Activated CD8-positive, alpha-beta T cell treated with anti-CD3 and anti-CD28 coated beads, Interleukin-2, amount 10 ng/mL, durations not matched to agents 7 days and 5 days (primary cell): ENCODE results near the gene XPO4. TPM values are rescaled to one million over a fixed set of nuclear protein-coding genes. Genes with fewer than 3 reads are reported as not detected.

Source experiments
- ATAC-seq: fragments of 150-1000 bp; cut with Tn5 transposase; one replicate; pipeline ENCODE4 v1.10.0; 2021; ENCODE audit warnings: moderate library complexity
- CTCF ChIA-PET: fragments of 350-600 bp; sonication (Branson Sonifier 250); formaldehyde crosslinking; loops from one replicate; lab custom pipeline; 2021; ENCODE audit warnings: antibody characterized with exemption; lab: Charles Lee
- POLR2A ChIA-PET: fragments of 350-600 bp; sonication (Branson Sonifier 250); formaldehyde crosslinking; loops from one replicate; lab custom pipeline; 2021; ENCODE audit warnings: antibody characterized with exemption; lab: Charles Lee
- DNase-seq: peaks from one replicate; pipeline ENCODE4 v3.0.0-alpha.2; 2020
- H3K27ac Mint-ChIP-seq: one replicate; pipeline ENCODE4 v1.8.0; 2021; ENCODE audit warnings: mild to moderate bottlenecking, mixed read lengths
- H3K27me3 Mint-ChIP-seq: one replicate; pipeline ENCODE4 v1.8.0; 2021; ENCODE audit warnings: low read depth, mixed read lengths
- H3K36me3 Mint-ChIP-seq: one replicate; pipeline ENCODE4 v1.8.0; 2021; ENCODE audit warnings: low read depth, mixed read lengths
- H3K4me1 Mint-ChIP-seq: one replicate; pipeline ENCODE4 v1.8.0; 2021; ENCODE audit warnings: low read depth, mixed read lengths
- H3K4me3 Mint-ChIP-seq: one replicate; pipeline ENCODE4 v1.8.0; 2021; ENCODE audit warnings: mild to moderate bottlenecking, mixed read lengths
- H3K9me3 Mint-ChIP-seq: one replicate; pipeline ENCODE4 v1.8.0; 2022; ENCODE audit warnings: mixed read lengths; ENCODE audit not compliant: insufficient read depth
- total RNA-seq, 2 experiments: library from RNA; stranded (reverse); gene quantifications; one replicate each; pipeline ENCODE4 v1.2.3, GENCODE V29; 2021

Gene XPO4
- total RNA-seq, 2 experiments from 2014 or later: 18.6 to 19.8 TPM

DNA sequence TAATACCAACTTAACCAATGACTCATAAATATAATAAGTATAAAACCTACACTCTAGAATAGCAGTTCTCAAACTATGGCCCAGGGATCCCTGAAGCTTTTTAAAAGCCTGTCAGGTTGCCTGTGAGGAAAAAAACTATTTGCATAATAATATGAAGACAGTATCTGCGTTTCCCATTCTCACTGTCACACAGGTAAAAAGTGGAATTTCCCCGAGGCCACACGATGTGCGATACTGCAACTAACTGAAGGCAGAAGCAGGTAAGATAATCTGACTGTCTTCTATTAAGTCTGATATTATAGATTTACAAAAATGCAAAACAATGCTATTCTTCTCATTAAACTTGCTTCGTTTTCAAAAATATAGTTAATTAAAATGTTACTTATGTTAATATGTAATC lies 76.2 kb downstream of the XPO4 start:
- CTCF ChIA-PET: interaction anchor here (4.3 to 5.3 kb wide), 2 partner anchors 11 to 332 kb away, joined by 34 to 79 read pairs; no protein-coding TSS in a partner anchor
- peaks cover 4% of the 10 kb centered on the region for H3K36me3 Mint-ChIP-seq
- peaks cover 9% of the 10 kb centered on the region for H3K4me1 Mint-ChIP-seq
- ATAC-seq: no peak
- POLR2A ChIA-PET: no interaction called here
- no peaks in the 10 kb centered on the region for H3K27me3 Mint-ChIP-seq
- H3K9me3 Mint-ChIP-seq: no peaks in the 10 kb centered on the region
- no peak for DNase-seq
- H3K27ac Mint-ChIP-seq: no peak overlapping the region
- no peak overlapping the region for H3K4me3 Mint-ChIP-seq

DNA sequence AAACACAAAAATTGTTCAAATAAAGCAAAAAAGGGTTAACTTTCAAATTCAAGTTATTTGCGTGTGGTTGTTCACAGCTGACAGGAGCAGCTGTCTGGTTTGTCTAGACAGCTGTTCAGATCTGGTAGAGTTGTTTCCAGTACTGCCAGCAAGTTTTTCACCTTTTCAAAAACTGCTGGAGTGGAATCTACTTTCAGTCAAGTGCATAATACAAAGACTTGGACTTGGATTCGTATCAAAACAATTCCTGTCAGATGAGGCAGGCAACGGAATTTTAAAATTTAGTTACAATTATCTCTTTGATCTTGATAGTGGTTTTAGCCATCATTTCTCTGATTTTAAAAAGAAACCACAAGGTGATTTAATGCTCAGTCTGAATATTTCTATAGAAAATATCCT lies 77.1 kb downstream of the XPO4 start:
- H3K4me1 Mint-ChIP-seq: peaks cover 9% of the 10 kb centered on the region
- H3K27ac Mint-ChIP-seq: no peak overlapping the region
- no peaks in the 10 kb centered on the region for H3K9me3 Mint-ChIP-seq
- peaks cover 4% of the 10 kb centered on the region for H3K36me3 Mint-ChIP-seq
- ATAC-seq (no peak), DNase-seq (no peak)
- H3K27me3 Mint-ChIP-seq: no peaks in the 10 kb centered on the region
- ChIA-PET CTCF (interaction anchor here (1.5 to 5.3 kb wide), 2 partner anchors 100 to 331 kb away, joined by 5 to 79 read pairs; no protein-coding TSS in a partner anchor), POLR2A (interaction anchor here (0.6 kb wide), 1 partner anchor 10 kb away, joined by 3 read pairs; no protein-coding TSS in a partner anchor)
- no peak overlapping the region for H3K4me3 Mint-ChIP-seq

GRCh38 chr13:20824762-20825476 lies 77.6 kb downstream of the XPO4 start:
- ChIA-PET POLR2A (no interaction called here), CTCF (interaction anchor here (1.1 to 5.3 kb wide), 3 partner anchors 100 to 716 kb away, joined by 3 to 79 read pairs (median 5); no protein-coding TSS in a partner anchor)
- DNase-seq (no peak), ATAC-seq (no peak)
- Mint-ChIP-seq H3K36me3 (peaks cover 4% of the 10 kb centered on the region), H3K9me3 (no peaks in the 10 kb centered on the region), H3K27me3 (no peaks in the 10 kb centered on the region), H3K4me1 (peaks cover 9% of the 10 kb centered on the region), H3K4me3 (no peak overlapping the region), H3K27ac (no peak overlapping the region)

DNA sequence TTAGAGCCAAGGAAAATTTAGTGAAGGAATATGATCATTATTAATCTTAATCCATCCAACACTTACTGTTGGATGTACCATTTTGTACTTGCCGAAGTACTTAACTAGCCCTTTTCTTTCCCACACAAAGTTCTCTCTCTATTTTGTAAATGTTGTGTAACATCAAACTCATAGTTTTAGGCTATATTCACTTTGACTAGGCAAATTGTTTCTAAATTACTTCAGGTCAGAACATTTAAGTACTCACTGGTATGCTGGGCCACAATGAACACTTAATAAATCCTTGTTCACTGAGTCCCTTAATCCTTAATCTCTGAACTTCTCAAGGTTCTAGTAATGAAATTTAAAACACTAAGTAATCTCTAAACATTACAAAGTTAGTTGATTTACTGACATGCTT lies 79.5 kb downstream of the XPO4 start:
- Mint-ChIP-seq H3K36me3 (peaks cover 4% of the 10 kb centered on the region), H3K27ac (no peak overlapping the region), H3K4me3 (no peak overlapping the region), H3K27me3 (no peaks in the 10 kb centered on the region), H3K9me3 (no peaks in the 10 kb centered on the region), H3K4me1 (no peaks in the 10 kb centered on the region)
- ChIA-PET CTCF (no interaction called here), POLR2A (no interaction called here)
- no peak for DNase-seq
- no peak for ATAC-seq

- ATAC-seq (no peak), DNase-seq (no peak)
- Mint-ChIP-seq H3K4me3 (no peak overlapping the region), H3K36me3 (peaks cover 4% of the 10 kb centered on the region), H3K9me3 (no peaks in the 10 kb centered on the region), H3K27me3 (no peaks in the 10 kb centered on the region), H3K27ac (no peak overlapping the region), H3K4me1 (no peaks in the 10 kb centered on the region)
- POLR2A ChIA-PET: no interaction called here
- CTCF ChIA-PET: interaction anchor here (0.8 kb wide), 1 partner anchor 101 kb away, joined by 3 read pairs; no protein-coding TSS in a partner anchor
These were observed 80.1 kb downstream of the XPO4 start for GRCh38 chr13:20822406-20822805.

DNA sequence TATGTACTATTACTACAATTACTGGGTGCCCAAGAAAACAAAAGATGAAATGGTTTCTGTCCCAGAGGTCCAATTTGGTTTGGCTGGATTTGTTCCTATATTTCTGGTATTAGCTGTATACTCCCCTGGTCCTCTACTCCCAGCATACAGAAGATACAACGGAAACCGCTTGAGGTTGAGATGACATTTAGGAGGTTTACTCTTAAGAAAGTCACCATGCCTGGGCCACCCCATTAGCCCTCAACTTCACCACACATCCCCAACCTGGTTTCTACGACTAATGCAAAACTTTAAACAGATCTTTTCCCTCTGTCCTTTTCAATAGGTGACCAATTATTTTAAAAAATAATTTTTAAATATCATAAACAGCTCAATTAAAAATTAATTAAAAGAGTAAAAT lies 82.8 kb downstream of the XPO4 start:
- H3K27ac Mint-ChIP-seq: no peak overlapping the region
- peaks cover 2% of the 10 kb centered on the region for H3K36me3 Mint-ChIP-seq
- DNase-seq (no peak), ATAC-seq (no peak)
- H3K4me3 Mint-ChIP-seq: no peak overlapping the region
- H3K27me3 Mint-ChIP-seq: no peaks in the 10 kb centered on the region
- ChIA-PET CTCF (interaction anchor here (1.4 to 2.3 kb wide), 2 partner anchors 9 to 12 kb away, joined by 3 to 10 read pairs; no protein-coding TSS in a partner anchor), POLR2A (no interaction called here)
- no peaks in the 10 kb centered on the region for H3K4me1 Mint-ChIP-seq
- no peaks in the 10 kb centered on the region for H3K9me3 Mint-ChIP-seq

DNA sequence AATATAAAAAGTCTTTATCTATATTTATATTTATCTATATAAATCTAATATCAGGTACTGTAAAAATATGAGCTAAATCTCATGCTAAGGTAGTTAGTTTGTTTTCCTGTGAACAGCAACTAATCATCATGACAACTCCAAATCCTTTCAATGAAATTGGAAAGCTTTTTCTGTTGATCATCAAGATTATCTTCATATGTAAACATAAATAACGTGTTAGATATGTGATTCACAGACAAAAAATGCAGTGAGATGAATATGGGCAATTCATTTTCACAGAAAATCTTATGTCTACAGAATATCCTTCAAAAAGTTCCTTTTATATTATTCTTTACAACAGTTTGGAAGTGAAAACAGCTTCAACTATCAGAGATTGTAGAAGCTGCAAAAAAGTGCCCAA lies 87.1 kb downstream of the XPO4 start:
- ChIA-PET POLR2A (interaction anchor here (0.6 kb wide), 1 partner anchor 10 kb away, joined by 3 read pairs; no protein-coding TSS in a partner anchor), CTCF (interaction anchor here (0.6 to 2.9 kb wide), 4 partner anchors 12 to 1154 kb away, joined by 3 to 34 read pairs (median 4); no protein-coding TSS in a partner anchor)
- H3K27me3 Mint-ChIP-seq: no peaks in the 10 kb centered on the region

GRCh38 chr13:20814224-20814910 lies 88.2 kb downstream of the XPO4 start:
- no peaks in the 10 kb centered on the region for H3K4me1 Mint-ChIP-seq
- POLR2A ChIA-PET: interaction anchor here (0.5 kb wide), 1 partner anchor 90 kb away, joined by 3 read pairs; no protein-coding TSS in a partner anchor
- no peak overlapping the region for H3K27ac Mint-ChIP-seq
- peaks cover 13% of the 10 kb centered on the region for H3K36me3 Mint-ChIP-seq
- CTCF ChIA-PET: interaction anchor here (2.9 kb wide), 1 partner anchor 14 kb away, joined by 34 read pairs; no protein-coding TSS in a partner anchor
- DNase-seq: no peak
- H3K4me3 Mint-ChIP-seq: no peak overlapping the region
- no peaks in the 10 kb centered on the region for H3K9me3 Mint-ChIP-seq
- no peaks in the 10 kb centered on the region for H3K27me3 Mint-ChIP-seq
- no peak for ATAC-seq

More for the DNA sequence above, 87.1 kb downstream of the XPO4 start:
- DNase-seq (no peak), ATAC-seq (no peak)
- Mint-ChIP-seq H3K4me1 (no peaks in the 10 kb centered on the region), H3K27ac (no peak overlapping the region), H3K36me3 (peaks cover 13% of the 10 kb centered on the region), H3K9me3 (no peaks in the 10 kb centered on the region), H3K4me3 (no peak overlapping the region)

DNA sequence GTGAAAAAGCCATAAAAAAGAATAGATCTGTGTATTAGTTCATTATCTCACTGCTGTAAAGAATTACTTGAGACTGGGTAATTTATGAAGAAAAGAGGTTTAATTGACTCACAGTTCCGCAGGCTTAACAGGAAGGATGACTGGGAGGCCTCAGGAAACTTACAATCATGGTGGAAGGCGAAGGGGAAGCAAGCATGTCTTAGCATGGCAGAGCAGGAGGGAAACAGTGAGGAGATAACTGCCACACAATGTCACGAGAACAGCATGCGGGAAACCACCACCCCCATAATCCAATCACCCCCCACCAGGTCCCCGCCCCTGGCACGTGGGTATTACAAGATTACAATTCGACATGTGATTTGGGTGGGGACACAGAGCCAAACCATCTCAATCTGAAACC lies 89.7 kb downstream of the XPO4 start:
- ATAC-seq: no peak
- no peak for DNase-seq
- ChIA-PET CTCF (no interaction called here), POLR2A (no interaction called here)
- H3K4me1 Mint-ChIP-seq: no peaks in the 10 kb centered on the region
- no peaks in the 10 kb centered on the region for H3K9me3 Mint-ChIP-seq
- H3K27me3 Mint-ChIP-seq: no peaks in the 10 kb centered on the region
- peaks cover 22% of the 10 kb centered on the region for H3K36me3 Mint-ChIP-seq
- no peak overlapping the region for H3K4me3 Mint-ChIP-seq
- no peak overlapping the region for H3K27ac Mint-ChIP-seq

- no peak for ATAC-seq
- ChIA-PET CTCF (interaction anchor here (1.3 kb wide), 1 partner anchor 17 kb away, joined by 3 read pairs; no protein-coding TSS in a partner anchor), POLR2A (no interaction called here)
- no peaks in the 10 kb centered on the region for H3K27me3 Mint-ChIP-seq
- no peaks in the 10 kb centered on the region for H3K4me1 Mint-ChIP-seq
- no peak for DNase-seq
- H3K9me3 Mint-ChIP-seq: no peaks in the 10 kb centered on the region
- no peak overlapping the region for H3K4me3 Mint-ChIP-seq
- no peak overlapping the region for H3K27ac Mint-ChIP-seq
- peaks cover 26% of the 10 kb centered on the region for H3K36me3 Mint-ChIP-seq
These were observed 91.7 kb downstream of the XPO4 start for GRCh38 chr13:20810808-20811207.

- Mint-ChIP-seq H3K27ac (no peak overlapping the region), H3K9me3 (no peaks in the 10 kb centered on the region), H3K4me3 (no peak overlapping the region), H3K27me3 (no peaks in the 10 kb centered on the region), H3K4me1 (no peaks in the 10 kb centered on the region), H3K36me3 (peaks cover 26% of the 10 kb centered on the region)
- CTCF ChIA-PET: no interaction called here
- POLR2A ChIA-PET: no interaction called here
- no peak for DNase-seq
- ATAC-seq: no peak
These were observed 93.7 kb downstream of the XPO4 start for GRCh38 chr13:20808874-20809273.
